ENCODE results near the gene EYA2. TPM values are rescaled to one million over a fixed set of nuclear protein-coding genes. Genes with fewer than 3 reads are reported as not detected.

The EYA2 gene
- total RNA-seq, 1 donor from 2014 or later: 15.4 TPM

GRCh38 chr20:47191074-47191673 is 296.5 kb downstream of the EYA2 start:
- H3K27me3 ChIP-seq: no peaks in the 10 kb centered on the region
- no peak overlapping the region for H3K27ac ChIP-seq
- intact Hi-C loops (cut with DNase I): loop anchor here (10.0 kb wide), 1 partner anchor 314 kb away; the partner anchor contains the start of gene NCOA3

GRCh38 chr20:47191956-47192355 is 297.3 kb downstream of the EYA2 start:
- intact Hi-C loops (cut with DNase I): loop anchor here (10.0 kb wide), 1 partner anchor 313 kb away; the partner anchor contains the start of gene NCOA3
- H3K4me3 ChIP-seq: no peak overlapping the region
- H3K36me3 ChIP-seq: no peaks in the 10 kb centered on the region
- no peak for DNase-seq (ENCODE audit: low spot score in 2 of 2)
- no peaks in the 10 kb centered on the region for H3K27me3 ChIP-seq
- H3K4me1 ChIP-seq: peaks cover 0 to 5% of the 10 kb centered on the region in 2 donors
- H3K27ac ChIP-seq: no peak overlapping the region
- TF ChIP-seq, protein P1, sequence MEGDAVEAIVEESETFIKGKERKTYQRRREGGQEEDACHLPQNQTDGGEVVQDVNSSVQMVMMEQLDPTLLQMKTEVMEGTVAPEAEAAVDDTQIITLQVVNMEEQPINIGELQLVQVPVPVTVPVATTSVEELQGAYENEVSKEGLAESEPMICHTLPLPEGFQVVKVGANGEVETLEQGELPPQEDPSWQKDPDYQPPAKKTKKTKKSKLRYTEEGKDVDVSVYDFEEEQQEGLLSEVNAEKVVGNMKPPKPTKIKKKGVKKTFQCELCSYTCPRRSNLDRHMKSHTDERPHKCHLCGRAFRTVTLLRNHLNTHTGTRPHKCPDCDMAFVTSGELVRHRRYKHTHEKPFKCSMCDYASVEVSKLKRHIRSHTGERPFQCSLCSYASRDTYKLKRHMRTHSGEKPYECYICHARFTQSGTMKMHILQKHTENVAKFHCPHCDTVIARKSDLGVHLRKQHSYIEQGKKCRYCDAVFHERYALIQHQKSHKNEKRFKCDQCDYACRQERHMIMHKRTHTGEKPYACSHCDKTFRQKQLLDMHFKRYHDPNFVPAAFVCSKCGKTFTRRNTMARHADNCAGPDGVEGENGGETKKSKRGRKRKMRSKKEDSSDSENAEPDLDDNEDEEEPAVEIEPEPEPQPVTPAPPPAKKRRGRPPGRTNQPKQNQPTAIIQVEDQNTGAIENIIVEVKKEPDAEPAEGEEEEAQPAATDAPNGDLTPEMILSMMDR (IDR thresholded peaks at IDR 0.05): no peak
- H3K9me3 ChIP-seq: no peaks in the 10 kb centered on the region

More at GRCh38 chr20:47191074-47191673, 296.5 kb downstream of the EYA2 start:
- H3K36me3 ChIP-seq: no peaks in the 10 kb centered on the region
- no peak overlapping the region for H3K4me3 ChIP-seq
- TF ChIP-seq, protein P1 (IDR thresholded peaks at IDR 0.05): no peak
- H3K9me3 ChIP-seq: no peaks in the 10 kb centered on the region
- H3K4me1 ChIP-seq: peaks cover 0 to 3% of the 10 kb centered on the region in 2 donors
- no peak for DNase-seq (ENCODE audit: low spot score in 2 of 2)

DNA sequence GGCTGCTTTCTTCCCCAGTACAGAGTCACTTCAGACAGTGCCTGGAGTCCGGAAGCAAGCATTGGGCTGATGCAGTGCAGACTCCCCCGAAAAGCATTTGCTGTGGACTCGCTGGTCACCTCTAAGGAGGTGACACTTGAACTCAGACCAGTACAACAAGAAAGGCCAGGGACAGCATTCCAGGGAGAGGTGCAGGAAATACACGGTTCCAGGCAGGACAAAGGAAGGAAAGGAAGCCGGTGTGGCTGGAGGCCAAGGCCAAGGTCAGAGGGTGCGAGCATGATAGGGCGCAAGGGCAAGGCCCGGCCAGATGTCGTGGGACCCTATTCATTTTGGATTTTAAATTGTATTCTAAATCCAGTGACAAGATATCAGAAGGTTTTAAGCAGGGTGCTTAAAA is 300.9 kb downstream of the EYA2 start:
- H3K27ac ChIP-seq: no peak overlapping the region
- intact Hi-C loops (cut with DNase I): loop anchor here (5.0 to 10.0 kb wide), 2 partner anchors 77 to 309 kb away; partner anchors contain the start of gene NCOA3
- peaks cover 0 to 5% of the 10 kb centered on the region in 2 donors for H3K4me1 ChIP-seq
- DNase-seq (ENCODE audit: low spot score in 2 of 2): no peak
- TF ChIP-seq, protein P1 (IDR thresholded peaks at IDR 0.05): no peak
- no peaks in the 10 kb centered on the region for H3K36me3 ChIP-seq
- H3K27me3 ChIP-seq: no peaks in the 10 kb centered on the region
- H3K4me3 ChIP-seq: no peak overlapping the region
- H3K9me3 ChIP-seq: no peaks in the 10 kb centered on the region

DNA sequence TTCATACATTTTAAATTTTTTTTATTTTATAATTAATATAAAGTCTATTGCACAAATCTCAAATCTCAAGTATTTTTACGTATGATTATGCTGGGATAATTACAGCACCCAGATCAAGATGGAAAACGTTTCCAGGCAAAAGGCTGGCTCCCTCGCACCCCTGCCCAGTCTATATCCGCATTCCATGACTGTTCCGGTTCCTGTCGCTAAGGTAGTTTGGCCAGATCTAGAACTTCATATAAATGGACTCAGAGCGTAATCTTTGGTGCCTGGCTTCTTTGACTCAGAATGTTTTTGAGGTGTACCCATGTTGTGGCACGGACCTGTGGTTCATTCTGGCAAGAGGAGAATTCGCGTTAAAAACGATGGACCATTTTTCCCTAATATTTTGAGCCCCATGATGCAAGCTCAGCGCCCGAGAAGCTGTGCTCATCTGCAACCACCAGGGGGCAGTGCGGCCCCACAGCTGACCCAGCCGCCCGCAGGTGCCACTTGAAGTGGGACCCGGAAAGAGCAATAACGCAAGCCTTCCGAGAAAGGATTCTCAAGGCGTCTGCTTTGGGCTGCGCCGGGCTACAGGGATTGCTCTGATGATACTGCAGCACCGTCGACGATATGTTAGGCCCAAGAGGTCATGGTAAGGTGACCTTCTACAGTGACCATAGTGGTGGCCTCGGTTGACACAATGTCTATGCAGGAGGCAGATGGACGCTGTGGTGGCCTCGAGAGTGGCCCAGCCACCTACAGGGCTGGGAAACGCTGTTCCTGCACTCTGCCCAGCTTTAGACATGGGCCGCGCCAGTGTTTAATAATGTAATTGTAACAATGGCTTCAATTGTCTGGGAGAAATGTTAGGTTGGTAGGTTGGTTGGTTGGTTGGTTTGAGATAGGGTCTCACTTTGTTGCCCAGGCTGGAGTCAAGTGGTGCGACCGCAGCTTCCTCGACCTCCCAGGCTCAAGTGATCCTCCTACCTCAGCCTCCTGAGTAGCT is 301.7 kb downstream of the EYA2 start:
- no peaks in the 10 kb centered on the region for H3K36me3 ChIP-seq
- TF ChIP-seq, protein P1 (IDR thresholded peaks at IDR 0.05): peak; percentile 95 to 98 (median 96)
- H3K4me1 ChIP-seq: peaks cover 0 to 5% of the 10 kb centered on the region in 2 donors
- no peaks in the 10 kb centered on the region for H3K27me3 ChIP-seq
- H3K27ac ChIP-seq: no peak overlapping the region
- peak; percentile 14 to 81 for DNase-seq (ENCODE audit: low spot score in 2 of 2)
- H3K4me3 ChIP-seq: peak overlapping the region in 1 of 2 donors; percentile 33
- H3K9me3 ChIP-seq: no peaks in the 10 kb centered on the region
- intact Hi-C loops (cut with DNase I): loop anchor here (1.0 to 10.0 kb wide), 4 partner anchors 76 to 425 kb away; partner anchors contain the start of gene NCOA3

DNA sequence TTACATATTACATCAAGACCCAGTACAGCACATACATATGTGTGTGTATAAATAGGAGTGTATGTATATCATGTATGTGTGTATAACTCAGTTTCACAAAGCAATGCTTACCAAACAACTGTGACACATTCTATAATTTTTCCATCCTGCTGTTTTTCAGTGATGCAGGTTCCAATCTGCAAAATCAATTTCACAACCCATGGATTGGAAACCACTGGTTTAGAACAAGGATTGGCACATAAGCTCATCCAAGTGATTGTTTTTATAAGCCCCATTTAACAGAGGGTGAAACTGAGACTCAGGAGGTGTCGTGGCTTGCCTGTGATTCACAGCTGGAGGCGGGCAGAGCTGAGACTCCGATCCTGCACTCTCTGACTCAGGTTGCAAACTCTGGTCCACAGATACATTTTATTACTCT is 303.6 kb downstream of the EYA2 start:
- TF ChIP-seq, protein P1 (IDR thresholded peaks at IDR 0.05): no peak
- H3K27ac ChIP-seq: no peak overlapping the region
- no peaks in the 10 kb centered on the region for H3K9me3 ChIP-seq
- intact Hi-C loops (cut with DNase I): loop anchor here (5.0 to 10.0 kb wide), 2 partner anchors 74 to 307 kb away; partner anchors contain the start of gene NCOA3
- peaks cover 0 to 5% of the 10 kb centered on the region in 2 donors for H3K4me1 ChIP-seq
- no peak for DNase-seq (ENCODE audit: low spot score in 2 of 2)
- H3K4me3 ChIP-seq: no peak overlapping the region
- H3K36me3 ChIP-seq: no peaks in the 10 kb centered on the region
- no peaks in the 10 kb centered on the region for H3K27me3 ChIP-seq
